ENCODE measurements around the gene ACKR1. TPM values are rescaled to one million over a fixed set of nuclear protein-coding genes. Genes with fewer than 3 reads are reported as not detected.

Gene ACKR1
- total RNA-seq, 1 experiment from 2014 or later, result 0.63 TPM

DNA sequence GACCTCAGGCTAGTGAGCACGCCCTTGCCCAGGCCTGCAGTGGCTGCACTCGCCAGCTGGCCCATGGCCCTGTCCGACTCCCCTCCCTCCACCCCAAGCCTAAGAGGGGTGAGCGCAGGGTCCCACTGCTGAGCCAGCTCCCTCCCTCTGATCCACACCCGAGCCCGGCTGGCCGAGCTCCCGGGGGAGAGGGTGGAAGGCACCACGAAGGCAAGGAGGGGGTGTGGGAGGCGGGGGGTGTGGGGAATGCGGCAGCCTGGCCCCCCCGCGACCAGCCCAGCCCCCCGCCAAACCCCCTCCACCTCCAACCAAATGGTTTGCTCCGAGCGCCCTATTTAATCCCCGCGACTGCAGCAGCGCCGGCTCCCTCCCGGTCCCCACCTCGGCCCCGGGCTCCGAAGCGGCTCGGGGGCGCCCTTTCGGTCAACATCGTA is 33.4 kb upstream of the ACKR1 start, which contains the start of gene CADM3 (continued):
- no peak for TF ChIP-seq CDX4 (CRISPR knock-in tag; IDR thresholded peaks at IDR 0.05; ENCODE audit: borderline replicate concordance)
- TF ChIP-seq, protein P1, sequence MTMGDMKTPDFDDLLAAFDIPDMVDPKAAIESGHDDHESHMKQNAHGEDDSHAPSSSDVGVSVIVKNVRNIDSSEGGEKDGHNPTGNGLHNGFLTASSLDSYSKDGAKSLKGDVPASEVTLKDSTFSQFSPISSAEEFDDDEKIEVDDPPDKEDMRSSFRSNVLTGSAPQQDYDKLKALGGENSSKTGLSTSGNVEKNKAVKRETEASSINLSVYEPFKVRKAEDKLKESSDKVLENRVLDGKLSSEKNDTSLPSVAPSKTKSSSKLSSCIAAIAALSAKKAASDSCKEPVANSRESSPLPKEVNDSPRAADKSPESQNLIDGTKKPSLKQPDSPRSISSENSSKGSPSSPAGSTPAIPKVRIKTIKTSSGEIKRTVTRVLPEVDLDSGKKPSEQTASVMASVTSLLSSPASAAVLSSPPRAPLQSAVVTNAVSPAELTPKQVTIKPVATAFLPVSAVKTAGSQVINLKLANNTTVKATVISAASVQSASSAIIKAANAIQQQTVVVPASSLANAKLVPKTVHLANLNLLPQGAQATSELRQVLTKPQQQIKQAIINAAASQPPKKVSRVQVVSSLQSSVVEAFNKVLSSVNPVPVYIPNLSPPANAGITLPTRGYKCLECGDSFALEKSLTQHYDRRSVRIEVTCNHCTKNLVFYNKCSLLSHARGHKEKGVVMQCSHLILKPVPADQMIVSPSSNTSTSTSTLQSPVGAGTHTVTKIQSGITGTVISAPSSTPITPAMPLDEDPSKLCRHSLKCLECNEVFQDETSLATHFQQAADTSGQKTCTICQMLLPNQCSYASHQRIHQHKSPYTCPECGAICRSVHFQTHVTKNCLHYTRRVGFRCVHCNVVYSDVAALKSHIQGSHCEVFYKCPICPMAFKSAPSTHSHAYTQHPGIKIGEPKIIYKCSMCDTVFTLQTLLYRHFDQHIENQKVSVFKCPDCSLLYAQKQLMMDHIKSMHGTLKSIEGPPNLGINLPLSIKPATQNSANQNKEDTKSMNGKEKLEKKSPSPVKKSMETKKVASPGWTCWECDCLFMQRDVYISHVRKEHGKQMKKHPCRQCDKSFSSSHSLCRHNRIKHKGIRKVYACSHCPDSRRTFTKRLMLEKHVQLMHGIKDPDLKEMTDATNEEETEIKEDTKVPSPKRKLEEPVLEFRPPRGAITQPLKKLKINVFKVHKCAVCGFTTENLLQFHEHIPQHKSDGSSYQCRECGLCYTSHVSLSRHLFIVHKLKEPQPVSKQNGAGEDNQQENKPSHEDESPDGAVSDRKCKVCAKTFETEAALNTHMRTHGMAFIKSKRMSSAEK (CRISPR knock-in tag; IDR thresholded peaks at IDR 0.05; ENCODE audit: borderline replicate concordance), result no peak

- POLR2A ChIA-PET, result interaction anchor here (0.5 to 1.6 kb wide), 5 partner anchors 16 to 1898 kb away, joined by 3 to 9 read pairs (median 6); partner anchors contain the start of gene ACKR1
- peak; percentile 30 for ATAC-seq
- no peak overlapping the region for H3K27ac Mint-ChIP-seq
- CTCF ChIA-PET, result interaction anchor here (0.7 to 3.4 kb wide), 7 partner anchors 17 to 393 kb away, joined by 4 to 23 read pairs (median 9); partner anchors contain the start of gene ACKR1
- H3K9me3 Mint-ChIP-seq, result no peaks in the 10 kb centered on the region
- TF ChIP-seq, protein P2, sequence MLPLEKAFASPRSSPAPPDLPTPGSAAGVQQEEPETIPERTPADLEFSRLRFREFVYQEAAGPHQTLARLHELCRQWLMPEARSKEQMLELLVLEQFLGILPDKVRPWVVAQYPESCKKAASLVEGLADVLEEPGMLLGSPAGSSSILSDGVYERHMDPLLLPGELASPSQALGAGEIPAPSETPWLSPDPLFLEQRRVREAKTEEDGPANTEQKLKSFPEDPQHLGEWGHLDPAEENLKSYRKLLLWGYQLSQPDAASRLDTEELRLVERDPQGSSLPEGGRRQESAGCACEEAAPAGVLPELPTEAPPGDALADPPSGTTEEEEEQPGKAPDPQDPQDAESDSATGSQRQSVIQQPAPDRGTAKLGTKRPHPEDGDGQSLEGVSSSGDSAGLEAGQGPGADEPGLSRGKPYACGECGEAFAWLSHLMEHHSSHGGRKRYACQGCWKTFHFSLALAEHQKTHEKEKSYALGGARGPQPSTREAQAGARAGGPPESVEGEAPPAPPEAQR (CRISPR knock-in tag; IDR thresholded peaks at IDR 0.05), result no peak
- peak; percentile 77; the same call in 1 of the 2 replicates for TF ChIP-seq ZNF423 (CRISPR knock-in tag; IDR thresholded peaks at IDR 0.05)
- DNase-seq (ENCODE audit: low spot score), result peak; percentile 68
- H3K4me1 Mint-ChIP-seq, result peaks cover 17% of the 10 kb centered on the region
- peaks cover 23% of the 10 kb centered on the region for H3K27me3 Mint-ChIP-seq (ENCODE audit: low read depth)
- H3K4me3 Mint-ChIP-seq, result peak overlapping the region; percentile 89
- H3K36me3 Mint-ChIP-seq, result no peaks in the 10 kb centered on the region
Observed at GRCh38 chr1:159171688-159172501, 32.8 kb upstream of the ACKR1 start.

- TF ChIP-seq ZNF396 (CRISPR knock-in tag; IDR thresholded peaks at IDR 0.05; ENCODE audit: borderline replicate concordance), result no peak
- no peak for TF ChIP-seq JUN (CRISPR knock-in tag; IDR thresholded peaks at IDR 0.05)
- TF ChIP-seq SP1 (CRISPR knock-in tag; conservative IDR thresholded peaks at IDR 0.05), result peak; percentile 26; the same call in 1 of the 2 replicates
- TF ChIP-seq, protein P3, sequence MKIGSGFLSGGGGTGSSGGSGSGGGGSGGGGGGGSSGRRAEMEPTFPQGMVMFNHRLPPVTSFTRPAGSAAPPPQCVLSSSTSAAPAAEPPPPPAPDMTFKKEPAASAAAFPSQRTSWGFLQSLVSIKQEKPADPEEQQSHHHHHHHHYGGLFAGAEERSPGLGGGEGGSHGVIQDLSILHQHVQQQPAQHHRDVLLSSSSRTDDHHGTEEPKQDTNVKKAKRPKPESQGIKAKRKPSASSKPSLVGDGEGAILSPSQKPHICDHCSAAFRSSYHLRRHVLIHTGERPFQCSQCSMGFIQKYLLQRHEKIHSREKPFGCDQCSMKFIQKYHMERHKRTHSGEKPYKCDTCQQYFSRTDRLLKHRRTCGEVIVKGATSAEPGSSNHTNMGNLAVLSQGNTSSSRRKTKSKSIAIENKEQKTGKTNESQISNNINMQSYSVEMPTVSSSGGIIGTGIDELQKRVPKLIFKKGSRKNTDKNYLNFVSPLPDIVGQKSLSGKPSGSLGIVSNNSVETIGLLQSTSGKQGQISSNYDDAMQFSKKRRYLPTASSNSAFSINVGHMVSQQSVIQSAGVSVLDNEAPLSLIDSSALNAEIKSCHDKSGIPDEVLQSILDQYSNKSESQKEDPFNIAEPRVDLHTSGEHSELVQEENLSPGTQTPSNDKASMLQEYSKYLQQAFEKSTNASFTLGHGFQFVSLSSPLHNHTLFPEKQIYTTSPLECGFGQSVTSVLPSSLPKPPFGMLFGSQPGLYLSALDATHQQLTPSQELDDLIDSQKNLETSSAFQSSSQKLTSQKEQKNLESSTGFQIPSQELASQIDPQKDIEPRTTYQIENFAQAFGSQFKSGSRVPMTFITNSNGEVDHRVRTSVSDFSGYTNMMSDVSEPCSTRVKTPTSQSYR (CRISPR knock-in tag; IDR thresholded peaks at IDR 0.05), result 0 out of 2 replicates have a peak, but pooled peaks have one; percentile 58
- TF ChIP-seq ZNF138 (CRISPR knock-in tag; conservative IDR thresholded peaks at IDR 0.05), result no peak
- ATAC-seq (peak; percentile 77), DNase-seq (ENCODE audit: low spot score) (peak; percentile 60)
- POLR2A ChIA-PET, result interaction anchor here (1.0 kb wide), 1 partner anchor 15 kb away, joined by 6 read pairs; no protein-coding TSS in a partner anchor
- Mint-ChIP-seq H3K27ac (no peak overlapping the region), H3K4me3 (peak overlapping the region; percentile 89), H3K36me3 (no peaks in the 10 kb centered on the region), H3K4me1 (peaks cover 19% of the 10 kb centered on the region), H3K27me3 (ENCODE audit: low read depth) (peaks cover 23% of the 10 kb centered on the region), H3K9me3 (no peaks in the 10 kb centered on the region)
- CTCF ChIA-PET, result interaction anchor here (0.7 to 3.4 kb wide), 6 partner anchors 16 to 392 kb away, joined by 4 to 23 read pairs (median 12); partner anchors contain the start of gene ACKR1
Observed at GRCh38 chr1:159172614-159173291, 31.9 kb upstream of the ACKR1 start.
